ENCODE results near the gene SYNJ2. TPM values are rescaled to one million over a fixed set of nuclear protein-coding genes. Genes with fewer than 3 reads are reported as not detected.

Gene SYNJ2
- total and polyA plus RNA-seq, 2 donors (not counting 3 experiments of a cell fraction or from before 2014, with no cell fraction given), result 35.1 to 78.2 TPM

DNA sequence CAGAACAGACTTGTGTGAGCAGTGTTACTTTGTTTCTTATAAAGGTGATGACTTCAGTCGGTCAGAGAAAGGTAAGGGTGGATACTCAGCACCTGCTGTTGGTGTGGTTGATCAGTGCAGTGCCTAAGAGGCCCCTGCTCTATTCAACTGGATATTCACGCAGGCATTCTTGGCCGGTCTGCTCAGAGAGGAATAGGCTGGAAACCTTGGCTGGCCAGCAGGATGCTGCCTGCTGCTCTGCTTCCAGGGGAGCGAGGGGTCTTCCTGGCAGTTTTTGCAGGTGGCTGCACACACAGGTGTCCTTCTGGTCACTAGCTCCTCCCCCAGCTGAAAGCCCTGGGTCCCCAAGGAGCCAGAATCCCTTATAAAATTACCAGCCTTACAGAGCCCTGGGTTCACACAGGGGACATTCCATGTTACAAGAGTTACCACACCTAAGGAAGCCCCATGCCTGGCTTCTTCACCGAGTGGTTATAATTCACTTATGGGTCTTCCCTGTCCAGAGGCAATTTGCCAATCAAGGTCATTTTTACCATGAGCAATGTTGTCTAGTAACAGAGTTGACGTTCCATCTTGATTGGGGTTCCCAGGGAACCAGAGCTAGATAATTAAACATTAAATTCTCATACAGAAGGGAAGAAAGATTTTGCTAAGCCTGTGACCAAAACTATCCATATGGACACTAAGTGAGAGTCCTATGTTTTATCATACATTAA lies 16.4 kb downstream of the SYNJ2 start:
- Histone ChIP-seq H3K36me3 (ENCODE audit: control insufficient read depth in 2 of 2, extremely low read depth in 1 of 2, insufficient read depth in 2 of 2, low read length in 2 of 2) (peaks cover 0 to 4% of the 10 kb centered on the region in 2 experiments), H3K4me2 (ENCODE audit: insufficient read depth, low read length) (no peak overlapping the region), H3K4me3 (replicated peaks in 1 of 3; ENCODE audit: insufficient read depth in 1 of 3, low read depth in 1 of 3, low read length in 3 of 3) (no peak overlapping the region), H3K9me3 (replicated peaks; ENCODE audit: control insufficient read depth, insufficient read depth, low read length) (no peaks in the 10 kb centered on the region), H3K27me3 (ENCODE audit: control insufficient read depth in 2 of 2, insufficient read depth in 2 of 2, low read length in 2 of 2) (no peaks in the 10 kb centered on the region), H3K9ac (replicated peaks; ENCODE audit: extremely low read depth, insufficient read depth, low read length) (no peak overlapping the region), H3K27ac (ENCODE audit: insufficient read depth, low read depth, low read length) (no peak overlapping the region), H4K20me1 (replicated peaks; ENCODE audit: control insufficient read depth, extremely low read depth, insufficient read depth, low read length) (no peaks in the 10 kb centered on the region), H3K79me2 (ENCODE audit: control insufficient read depth, insufficient read depth, low read length) (peaks cover 91% of the 10 kb centered on the region), H3K9me1 (replicated peaks; ENCODE audit: control insufficient read depth, extremely low read depth, insufficient read depth, low read length) (no peaks in the 10 kb centered on the region), H3K4me1 (ENCODE audit: control insufficient read depth, extremely low read depth, insufficient read depth, low read length) (peaks cover 22% of the 10 kb centered on the region), H2AFZ (ENCODE audit: low read depth, low read length) (no peak overlapping the region)
- CTCF ChIA-PET, result no interaction called here
- TF ChIP-seq MYC (IDR thresholded peaks at IDR 0.05; ENCODE audit: low read depth, low read length) (no peak), EZH2 (IDR thresholded peaks at IDR 0.05; ENCODE audit: borderline replicate concordance, low read depth, low read length, severe bottlenecking) (no peak), POLR2AphosphoS5 (IDR thresholded peaks at IDR 0.05; ENCODE audit: insufficient read depth, low read depth, low read length) (no peak), GATA2 (IDR thresholded peaks at IDR 0.05; ENCODE audit: insufficient read depth, insufficient read length, low read depth, low read length) (no peak)
- no TSS peak for BruUV-seq (replicated peaks)
- dilution Hi-C loops (cut with MboI; ENCODE audit: extremely low pct_ligation_motif_present, low sequenced_read_pairs) (no loop called here), intact Hi-C loops (cut with micrococcal nuclease) (no loop called here)
- POLR2A ChIA-PET, result no interaction called here
- FAIRE-seq (no peak), DNase-seq (ENCODE audit: low read depth, low spot score) (no peak)

DNA sequence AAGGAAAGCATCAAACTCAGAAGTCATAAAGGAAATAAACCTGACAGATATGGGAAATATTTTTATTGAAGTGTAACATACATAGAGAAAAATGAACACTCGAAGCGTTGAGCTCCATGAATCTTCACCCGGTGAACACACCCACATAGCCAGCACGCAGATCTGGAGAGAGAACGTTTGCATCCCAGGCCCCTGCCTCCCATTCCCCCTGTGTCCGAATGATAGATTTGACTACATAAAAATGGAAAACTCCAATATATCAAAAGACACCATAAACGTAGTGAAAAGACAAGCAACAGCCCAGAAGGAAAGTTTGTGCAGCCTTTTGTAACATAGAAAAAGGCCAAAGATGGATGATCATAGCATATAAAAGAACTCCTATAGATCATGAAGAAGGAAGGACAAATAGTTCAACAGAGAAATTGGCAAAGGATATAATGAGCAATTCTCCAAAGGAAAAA lies 17.1 kb downstream of the SYNJ2 start:
- H3K27me3 ChIP-seq (ENCODE audit: control insufficient read depth in 2 of 2, insufficient read depth in 2 of 2, low read length in 2 of 2), result no peaks in the 10 kb centered on the region
- ChIA-PET CTCF (no interaction called here), POLR2A (no interaction called here)
- BruUV-seq (replicated peaks), result no TSS peak
- TF ChIP-seq EZH2 (IDR thresholded peaks at IDR 0.05; ENCODE audit: borderline replicate concordance, low read depth, low read length, severe bottlenecking) (no peak), FOS (IDR thresholded peaks at IDR 0.05; ENCODE audit: borderline replicate concordance, insufficient read depth, low read length) (no peak), POLR2A (IDR thresholded peaks at IDR 0.05; ENCODE audit: low read depth, low read length) (no peak), MAX (IDR thresholded peaks at IDR 0.05; ENCODE audit: insufficient read depth, insufficient read length) (no peak), JUN (IDR thresholded peaks at IDR 0.05; ENCODE audit: borderline replicate concordance, insufficient read depth, insufficient read length, low read depth) (no peak), GATA2 (IDR thresholded peaks at IDR 0.05; ENCODE audit: insufficient read depth, insufficient read length, low read depth, low read length) (no peak), MYC (IDR thresholded peaks at IDR 0.05; ENCODE audit: low read depth, low read length) (no peak), POLR2AphosphoS5 (IDR thresholded peaks at IDR 0.05; ENCODE audit: insufficient read depth, low read depth, low read length) (no peak)
- TF ChIP-seq, protein P1, sequence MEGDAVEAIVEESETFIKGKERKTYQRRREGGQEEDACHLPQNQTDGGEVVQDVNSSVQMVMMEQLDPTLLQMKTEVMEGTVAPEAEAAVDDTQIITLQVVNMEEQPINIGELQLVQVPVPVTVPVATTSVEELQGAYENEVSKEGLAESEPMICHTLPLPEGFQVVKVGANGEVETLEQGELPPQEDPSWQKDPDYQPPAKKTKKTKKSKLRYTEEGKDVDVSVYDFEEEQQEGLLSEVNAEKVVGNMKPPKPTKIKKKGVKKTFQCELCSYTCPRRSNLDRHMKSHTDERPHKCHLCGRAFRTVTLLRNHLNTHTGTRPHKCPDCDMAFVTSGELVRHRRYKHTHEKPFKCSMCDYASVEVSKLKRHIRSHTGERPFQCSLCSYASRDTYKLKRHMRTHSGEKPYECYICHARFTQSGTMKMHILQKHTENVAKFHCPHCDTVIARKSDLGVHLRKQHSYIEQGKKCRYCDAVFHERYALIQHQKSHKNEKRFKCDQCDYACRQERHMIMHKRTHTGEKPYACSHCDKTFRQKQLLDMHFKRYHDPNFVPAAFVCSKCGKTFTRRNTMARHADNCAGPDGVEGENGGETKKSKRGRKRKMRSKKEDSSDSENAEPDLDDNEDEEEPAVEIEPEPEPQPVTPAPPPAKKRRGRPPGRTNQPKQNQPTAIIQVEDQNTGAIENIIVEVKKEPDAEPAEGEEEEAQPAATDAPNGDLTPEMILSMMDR (IDR thresholded peaks at IDR 0.05; ENCODE audit: extremely low read depth in 1 of 2, insufficient read depth in 1 of 2, low read depth in 1 of 2, low read length in 2 of 2), result no peak
- H3K79me2 ChIP-seq (ENCODE audit: control insufficient read depth, insufficient read depth, low read length), result peaks cover 86% of the 10 kb centered on the region
- FAIRE-seq, result no peak
- dilution Hi-C loops (cut with MboI; ENCODE audit: extremely low pct_ligation_motif_present, low sequenced_read_pairs), result no loop called here
- H3K4me2 ChIP-seq (ENCODE audit: insufficient read depth, low read length), result no peak overlapping the region
- H2AFZ ChIP-seq (ENCODE audit: low read depth, low read length), result no peak overlapping the region
- intact Hi-C loops (cut with micrococcal nuclease), result no loop called here
- H3K9me3 ChIP-seq (replicated peaks; ENCODE audit: control insufficient read depth, insufficient read depth, low read length), result no peaks in the 10 kb centered on the region
- H4K20me1 ChIP-seq (replicated peaks; ENCODE audit: control insufficient read depth, extremely low read depth, insufficient read depth, low read length), result no peaks in the 10 kb centered on the region
- peaks cover 28% of the 10 kb centered on the region for H3K4me1 ChIP-seq (ENCODE audit: control insufficient read depth, extremely low read depth, insufficient read depth, low read length)
- H3K36me3 ChIP-seq (ENCODE audit: control insufficient read depth in 2 of 2, extremely low read depth in 1 of 2, insufficient read depth in 2 of 2, low read length in 2 of 2), result peaks cover 0 to 4% of the 10 kb centered on the region in 2 experiments
- H3K9me1 ChIP-seq (replicated peaks; ENCODE audit: control insufficient read depth, extremely low read depth, insufficient read depth, low read length), result no peaks in the 10 kb centered on the region
- H3K27ac ChIP-seq (ENCODE audit: insufficient read depth, low read depth, low read length), result no peak overlapping the region
- DNase-seq (ENCODE audit: low read depth, low spot score), result no peak
- no peak overlapping the region for H3K9ac ChIP-seq (replicated peaks; ENCODE audit: extremely low read depth, insufficient read depth, low read length)
- H3K4me3 ChIP-seq (replicated peaks in 1 of 3; ENCODE audit: insufficient read depth in 1 of 3, low read depth in 1 of 3, low read length in 3 of 3), result no peak overlapping the region
